Measurements from ENCODE around the gene PLCH2.
"Not testable (repeated sequence)": the region's sequence is repeated elsewhere in the genome, so short reads cannot be mapped to it uniquely, and the experiment has no call there.

Gene PLCH2, protein sequence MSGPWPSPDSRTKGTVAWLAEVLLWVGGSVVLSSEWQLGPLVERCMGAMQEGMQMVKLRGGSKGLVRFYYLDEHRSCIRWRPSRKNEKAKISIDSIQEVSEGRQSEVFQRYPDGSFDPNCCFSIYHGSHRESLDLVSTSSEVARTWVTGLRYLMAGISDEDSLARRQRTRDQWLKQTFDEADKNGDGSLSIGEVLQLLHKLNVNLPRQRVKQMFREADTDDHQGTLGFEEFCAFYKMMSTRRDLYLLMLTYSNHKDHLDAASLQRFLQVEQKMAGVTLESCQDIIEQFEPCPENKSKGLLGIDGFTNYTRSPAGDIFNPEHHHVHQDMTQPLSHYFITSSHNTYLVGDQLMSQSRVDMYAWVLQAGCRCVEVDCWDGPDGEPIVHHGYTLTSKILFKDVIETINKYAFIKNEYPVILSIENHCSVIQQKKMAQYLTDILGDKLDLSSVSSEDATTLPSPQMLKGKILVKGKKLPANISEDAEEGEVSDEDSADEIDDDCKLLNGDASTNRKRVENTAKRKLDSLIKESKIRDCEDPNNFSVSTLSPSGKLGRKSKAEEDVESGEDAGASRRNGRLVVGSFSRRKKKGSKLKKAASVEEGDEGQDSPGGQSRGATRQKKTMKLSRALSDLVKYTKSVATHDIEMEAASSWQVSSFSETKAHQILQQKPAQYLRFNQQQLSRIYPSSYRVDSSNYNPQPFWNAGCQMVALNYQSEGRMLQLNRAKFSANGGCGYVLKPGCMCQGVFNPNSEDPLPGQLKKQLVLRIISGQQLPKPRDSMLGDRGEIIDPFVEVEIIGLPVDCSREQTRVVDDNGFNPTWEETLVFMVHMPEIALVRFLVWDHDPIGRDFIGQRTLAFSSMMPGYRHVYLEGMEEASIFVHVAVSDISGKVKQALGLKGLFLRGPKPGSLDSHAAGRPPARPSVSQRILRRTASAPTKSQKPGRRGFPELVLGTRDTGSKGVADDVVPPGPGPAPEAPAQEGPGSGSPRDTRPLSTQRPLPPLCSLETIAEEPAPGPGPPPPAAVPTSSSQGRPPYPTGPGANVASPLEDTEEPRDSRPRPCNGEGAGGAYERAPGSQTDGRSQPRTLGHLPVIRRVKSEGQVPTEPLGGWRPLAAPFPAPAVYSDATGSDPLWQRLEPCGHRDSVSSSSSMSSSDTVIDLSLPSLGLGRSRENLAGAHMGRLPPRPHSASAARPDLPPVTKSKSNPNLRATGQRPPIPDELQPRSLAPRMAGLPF (N-terminal part only)

GRCh38 chr1:2476061-2476999, at the start of gene PLCH2:
PLCH2 (plus strand) TSS chr1:2476289; CDS start chr1:2476589, 300 bp downstream.
- DNase-seq: no peak

- no peak for DNase-seq
Observed at GRCh38 chr1:2426540-2426939, 49.5 kb upstream of the PLCH2 start.

DNA sequence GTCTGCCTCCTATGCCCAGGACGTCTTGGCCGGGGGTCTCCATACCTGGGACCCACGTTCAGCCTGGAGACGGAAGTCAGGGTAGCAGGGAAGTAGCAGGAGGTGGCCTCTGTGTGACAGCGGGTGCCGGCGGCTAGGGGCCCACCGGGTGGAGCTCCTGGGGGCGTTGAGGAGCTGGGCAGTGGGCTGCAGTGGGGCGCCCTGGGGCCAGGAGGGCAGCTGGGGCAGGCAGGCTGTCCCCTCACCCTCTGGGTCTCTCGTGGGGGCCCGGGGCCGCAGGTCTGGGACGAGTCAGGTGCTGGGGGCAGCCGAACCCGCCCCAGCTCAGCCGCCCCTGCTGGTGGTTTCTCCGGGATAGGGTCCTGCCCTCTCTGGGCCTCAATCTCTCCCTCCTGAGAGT, 49.0 kb upstream of the PLCH2 start:
- DNase-seq: no peak

DNA sequence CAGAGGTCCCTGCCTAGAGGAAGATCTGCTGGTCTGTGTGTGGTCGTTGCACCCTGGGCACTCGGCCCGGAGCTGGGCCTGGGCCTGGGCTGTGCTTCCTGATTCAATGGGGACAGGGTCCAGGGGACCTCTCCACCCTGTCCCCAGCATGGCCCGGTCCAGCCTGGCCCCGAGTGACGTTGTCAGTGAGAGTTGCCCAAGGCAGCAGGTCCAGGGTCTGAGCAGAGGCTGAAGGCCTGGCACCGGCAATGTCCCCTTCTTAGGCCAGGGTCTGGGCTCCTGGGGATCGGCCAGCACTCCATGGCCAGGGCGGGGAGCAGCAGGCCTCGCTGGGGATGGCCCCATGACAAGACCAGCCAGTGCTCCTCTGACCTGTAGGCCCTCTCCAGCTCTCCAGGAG, 48.1 kb upstream of the PLCH2 start:
- DNase-seq: no peak

DNA sequence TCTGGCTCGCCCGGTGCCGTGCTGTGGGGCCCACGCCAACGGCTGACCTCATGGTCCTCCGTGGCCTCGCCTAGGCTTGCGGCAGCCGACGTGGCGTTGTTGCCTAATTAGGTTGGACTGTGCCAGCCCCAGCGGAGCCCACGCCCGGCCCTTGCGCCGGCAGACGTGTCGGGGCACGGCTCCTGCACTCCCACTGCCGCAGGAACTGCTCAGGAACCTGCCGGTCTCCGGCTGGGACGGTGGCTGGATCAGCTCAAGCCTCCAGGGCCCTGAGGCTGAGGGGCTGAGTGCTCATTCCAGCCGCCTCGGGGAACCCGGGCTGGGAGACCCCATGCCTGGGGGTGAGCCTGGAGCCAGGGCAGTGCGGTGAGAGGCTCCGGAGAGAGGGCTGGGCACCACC, 47.6 kb upstream of the PLCH2 start:
- DNase-seq: no peak

- peak; percentile 33 to 50 for DNase-seq
Observed at GRCh38 chr1:2429780-2430591, 46.1 kb upstream of the PLCH2 start.

GRCh38 chr1:2430592-2430973, 45.5 kb upstream of the PLCH2 start:
- no peak for DNase-seq

DNA sequence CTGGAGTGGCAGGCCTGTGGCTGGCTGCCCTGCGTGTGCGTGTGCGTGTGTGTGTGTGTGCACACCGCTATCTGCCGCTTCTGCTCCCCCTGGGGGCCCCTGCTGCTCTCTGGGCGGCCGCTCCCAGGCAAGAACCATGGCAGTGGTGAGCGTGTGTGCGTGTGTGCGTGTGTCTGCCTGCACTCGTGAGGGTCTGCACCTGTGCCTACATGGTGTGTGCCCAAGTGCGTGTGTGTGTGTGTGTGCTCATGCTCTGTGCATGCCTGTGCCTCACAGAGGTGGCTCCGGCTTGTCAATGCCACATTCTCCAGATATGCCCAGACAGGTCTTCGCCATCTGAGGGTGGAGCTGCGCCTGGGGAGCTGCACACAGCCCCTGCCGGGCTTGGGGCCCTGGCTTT, 45.0 kb upstream of the PLCH2 start:
- no peak for DNase-seq

- DNase-seq: no peak
Observed at GRCh38 chr1:2431518-2431917, 44.6 kb upstream of the PLCH2 start.

GRCh38 chr1:2432441-2432844, 43.6 kb upstream of the PLCH2 start:
- DNase-seq: no peak

DNA sequence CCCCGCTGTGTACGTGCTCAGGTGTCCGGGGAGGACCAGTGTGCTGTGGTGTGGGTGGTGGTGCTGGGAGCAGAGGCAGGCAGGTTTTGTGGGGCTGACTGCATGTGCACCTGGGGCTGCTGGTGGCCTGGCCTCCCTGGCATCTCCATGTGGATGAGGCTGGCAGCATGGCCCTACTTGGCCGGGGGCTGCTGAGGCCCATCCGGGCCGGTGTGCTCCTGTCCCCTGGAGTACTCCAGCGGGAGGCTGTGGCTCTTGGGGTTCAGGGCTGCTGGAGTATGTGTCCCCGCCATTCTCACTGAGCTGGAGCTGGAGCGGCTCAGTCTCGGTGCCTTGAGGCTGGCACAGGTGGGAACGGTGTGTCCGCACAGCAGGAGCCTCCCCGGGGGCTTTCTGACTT, 42.9 kb upstream of the PLCH2 start:
- DNase-seq: no peak

DNA sequence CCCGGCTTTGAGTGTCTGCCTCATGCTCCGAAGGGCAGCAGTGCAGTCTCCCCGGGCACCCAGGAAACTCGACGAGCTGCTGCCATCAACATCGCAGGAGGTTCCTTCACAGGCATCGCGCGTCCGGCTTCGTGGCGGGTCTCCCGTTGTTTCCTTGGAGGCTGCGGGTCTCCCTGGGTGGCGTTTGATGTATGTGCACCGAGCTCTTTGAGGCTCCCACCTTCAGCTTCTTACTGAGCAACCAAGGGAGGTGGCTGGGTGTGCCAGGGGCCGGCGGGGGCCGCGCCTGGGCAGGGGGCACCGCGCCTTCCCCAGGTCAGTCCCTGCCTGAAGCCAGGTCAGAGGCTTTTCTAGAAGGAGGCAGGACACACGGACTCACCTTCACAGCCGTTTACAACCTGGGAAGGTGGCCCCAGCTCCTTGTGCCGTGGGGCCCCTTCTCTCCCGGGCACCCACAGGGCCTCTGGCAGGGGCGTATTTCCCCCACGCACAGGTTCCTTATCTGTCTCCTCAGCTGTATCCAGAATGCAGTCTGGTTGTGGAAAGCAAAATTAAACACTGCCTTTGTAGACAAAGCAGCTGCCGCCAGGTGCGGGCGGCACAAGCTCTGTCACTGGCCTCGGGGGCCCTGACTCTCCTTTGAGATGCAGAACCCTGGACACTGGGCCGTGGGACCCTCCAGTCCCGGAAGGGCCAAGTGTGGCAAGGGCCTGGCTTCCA, 42.0 kb upstream of the PLCH2 start:
- no peak for DNase-seq

DNA sequence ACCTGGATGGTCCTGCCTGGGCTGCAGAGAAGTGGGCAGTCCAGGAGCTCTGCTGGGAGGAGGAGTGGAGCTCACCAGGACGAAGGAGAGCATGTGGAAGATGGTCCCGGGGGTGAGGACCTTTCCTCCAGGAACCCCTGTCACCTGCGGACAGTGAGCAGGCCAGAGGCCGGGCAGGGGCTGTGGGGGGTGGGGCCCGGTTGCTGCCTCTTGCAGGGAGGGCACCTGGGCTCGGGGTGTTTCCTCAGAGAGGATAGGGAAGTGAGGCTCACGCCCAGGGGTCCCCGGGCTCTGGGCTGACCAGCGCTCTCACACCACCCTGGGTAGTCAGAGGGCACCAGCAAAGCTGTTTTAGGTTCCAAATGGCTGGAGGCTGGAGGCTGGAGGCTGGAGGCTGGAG, 41.0 kb upstream of the PLCH2 start:
- DNase-seq: no peak

GRCh38 chr1:2435746-2436355, 40.2 kb upstream of the PLCH2 start:
- no peak for DNase-seq

GRCh38 chr1:2436876-2437275, 39.2 kb upstream of the PLCH2 start:
- DNase-seq: no peak

DNA sequence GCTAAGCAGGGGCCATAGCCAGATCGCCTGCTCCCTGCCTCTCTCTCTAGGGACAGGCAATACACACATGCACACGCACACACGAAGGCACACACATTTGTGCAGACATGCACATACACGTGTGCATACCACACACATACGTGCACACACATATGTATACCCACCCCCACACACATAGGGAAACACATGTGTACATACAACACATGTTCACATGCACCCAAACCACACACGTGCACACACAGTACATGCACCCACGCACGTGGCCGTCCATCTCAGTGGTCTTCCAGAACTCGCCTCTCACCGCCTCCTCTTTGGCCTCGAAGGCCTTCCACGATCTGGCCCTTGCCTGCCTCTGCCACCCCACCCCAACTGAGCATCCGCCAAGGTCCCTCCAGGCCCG, 38.5 kb upstream of the PLCH2 start:
- DNase-seq: no peak

- DNase-seq: no peak
Observed at GRCh38 chr1:2438038-2438437, 38.1 kb upstream of the PLCH2 start.

- DNase-seq: no peak
Observed at GRCh38 chr1:2438641-2439040, 37.4 kb upstream of the PLCH2 start.

GRCh38 chr1:2439369-2439768, 36.7 kb upstream of the PLCH2 start:
- no peak for DNase-seq

- not testable (repeated sequence) for DNase-seq
Observed at GRCh38 chr1:2440346-2440745, 35.7 kb upstream of the PLCH2 start.
